ENCODE results near the gene LBR. TPM values are rescaled to one million over a fixed set of nuclear protein-coding genes. Genes with fewer than 3 reads are reported as not detected.

The LBR gene
- total RNA-seq, 4 donors from 2014 or later = 24.7 to 75.0 (median 46.5) TPM

GRCh38 chr1:225460737-225461532 is 33.1 kb upstream of the LBR start:
- no peak for DNase-seq (ENCODE audit: low spot score)
- TF ChIP-seq CTCF (IDR thresholded peaks at IDR 0.05) = no peak
- ATAC-seq (ENCODE audit: low FRiP score) = no peak

GRCh38 chr1:225460021-225460736 is 32.3 kb upstream of the LBR start:
- TF ChIP-seq CTCF (IDR thresholded peaks at IDR 0.05) = no peak
- no peak for ATAC-seq (ENCODE audit: low FRiP score)
- DNase-seq (ENCODE audit: low spot score) = no peak

GRCh38 chr1:225458222-225458631 is 30.4 kb upstream of the LBR start:
- DNase-seq (ENCODE audit: low spot score) (no peak), ATAC-seq (ENCODE audit: low FRiP score) (no peak)
- TF ChIP-seq CTCF (IDR thresholded peaks at IDR 0.05) = no peak

GRCh38 chr1:225454733-225455132 is 26.9 kb upstream of the LBR start:
- no peak for TF ChIP-seq CTCF (IDR thresholded peaks at IDR 0.05)
- DNase-seq (ENCODE audit: low spot score) (no peak), ATAC-seq (ENCODE audit: low FRiP score) (no peak)

- no peak for DNase-seq (ENCODE audit: low spot score)
- ATAC-seq (ENCODE audit: low FRiP score) = no peak
Measured at GRCh38 chr1:225453797-225454648, 26.2 kb upstream of the LBR start.

More at GRCh38 chr1:225453797-225454648, 26.2 kb upstream of the LBR start:
- no peak for TF ChIP-seq CTCF (IDR thresholded peaks at IDR 0.05)

Measured in omental fat pad (tissue), 4 donors.